Karpas-422 (cell line): ENCODE data around the gene NOTUM. TPM values are rescaled to one million over a fixed set of nuclear protein-coding genes. Genes with fewer than 3 reads are reported as not detected.

Source experiments
- DNase-seq: peaks from one replicate; pipeline ENCODE4 v3.0.0-alpha.2; 2015
- H2AFZ ChIP-seq: fragments of 200-600 bp; sonication (generic); 2 replicates; pipeline ENCODE4 v1.6.1; 2014; ENCODE audit warnings: antibody characterized with exemption, low read length, mixed read lengths
- H3K27ac ChIP-seq: fragments of 200-600 bp; sonication (generic); 2 replicates; pipeline ENCODE4 v1.5.1; 2014; ENCODE audit warnings: mild to moderate bottlenecking, low read length, moderate library complexity
- H3K27me3 ChIP-seq: fragments of 200-600 bp; sonication (generic); 2 replicates; pipeline ENCODE4 v1.6.1; 2014; ENCODE audit warnings: low read length, mixed read lengths
- H3K36me3 ChIP-seq: fragments of 200-600 bp; sonication (generic); 2 replicates; pipeline ENCODE4 v1.6.1; 2014; ENCODE audit warnings: low read length, mixed read lengths; ENCODE audit not compliant: insufficient read depth
- H3K4me1 ChIP-seq: fragments of 200-600 bp; sonication (generic); 2 replicates; pipeline ENCODE4 v1.6.1; 2014; ENCODE audit warnings: mild to moderate bottlenecking, low read length, mixed read lengths
- H3K4me2 ChIP-seq: fragments of 200-600 bp; sonication (generic); 2 replicates; pipeline ENCODE4 v1.6.1; 2014; ENCODE audit warnings: low read length, low read depth, mild to moderate bottlenecking; ENCODE audit not compliant: poor library complexity, severe bottlenecking
- H3K4me3 ChIP-seq: fragments of 200-600 bp; sonication (generic); 2 replicates; pipeline ENCODE4 v1.5.1; 2014; ENCODE audit warnings: mild to moderate bottlenecking, antibody characterized with exemption, low read length, mixed read lengths
- H3K79me2 ChIP-seq: fragments of 200-600 bp; sonication (generic); 2 replicates; pipeline ENCODE4 v1.6.1; 2014; ENCODE audit warnings: mild to moderate bottlenecking, low read length, mixed read lengths
- H3K9ac ChIP-seq: fragments of 200-600 bp; sonication (generic); 2 replicates; pipeline ENCODE4 v1.6.0; 2014; ENCODE audit warnings: low read length
- H3K9me2 ChIP-seq: fragments of 200-600 bp; sonication (generic), shearing (Covaris generic); replicated peaks from 2 replicates; pipeline ENCODE4 v1.6.0; 2014; ENCODE audit warnings: mild to moderate bottlenecking, low read length, moderate library complexity; ENCODE audit not compliant: insufficient read depth
- H3K9me3 ChIP-seq: fragments of 300-700, 200-600 bp; sonication (generic); 2 replicates; pipeline ENCODE4 v1.6.1; 2014; ENCODE audit warnings: low read length, mixed read lengths
- H4K20me1 ChIP-seq: fragments of 200-600 bp; sonication (generic); 2 replicates; pipeline ENCODE4 v1.6.1; 2014; ENCODE audit warnings: mild to moderate bottlenecking, antibody characterized with exemption, low read length, low read depth; ENCODE audit not compliant: insufficient read depth
- total RNA-seq: library from RNA; depleted of rRNA; stranded (reverse); fragments of >200 nt; shearing (Covaris generic); gene quantifications from 2 replicates; pipeline ENCODE4 v1.2.3, GENCODE V29; 2014; ENCODE audit warnings: low replicate concordance

The NOTUM gene
- total RNA-seq, 1 experiment from 2014 or later, result not detected

DNA sequence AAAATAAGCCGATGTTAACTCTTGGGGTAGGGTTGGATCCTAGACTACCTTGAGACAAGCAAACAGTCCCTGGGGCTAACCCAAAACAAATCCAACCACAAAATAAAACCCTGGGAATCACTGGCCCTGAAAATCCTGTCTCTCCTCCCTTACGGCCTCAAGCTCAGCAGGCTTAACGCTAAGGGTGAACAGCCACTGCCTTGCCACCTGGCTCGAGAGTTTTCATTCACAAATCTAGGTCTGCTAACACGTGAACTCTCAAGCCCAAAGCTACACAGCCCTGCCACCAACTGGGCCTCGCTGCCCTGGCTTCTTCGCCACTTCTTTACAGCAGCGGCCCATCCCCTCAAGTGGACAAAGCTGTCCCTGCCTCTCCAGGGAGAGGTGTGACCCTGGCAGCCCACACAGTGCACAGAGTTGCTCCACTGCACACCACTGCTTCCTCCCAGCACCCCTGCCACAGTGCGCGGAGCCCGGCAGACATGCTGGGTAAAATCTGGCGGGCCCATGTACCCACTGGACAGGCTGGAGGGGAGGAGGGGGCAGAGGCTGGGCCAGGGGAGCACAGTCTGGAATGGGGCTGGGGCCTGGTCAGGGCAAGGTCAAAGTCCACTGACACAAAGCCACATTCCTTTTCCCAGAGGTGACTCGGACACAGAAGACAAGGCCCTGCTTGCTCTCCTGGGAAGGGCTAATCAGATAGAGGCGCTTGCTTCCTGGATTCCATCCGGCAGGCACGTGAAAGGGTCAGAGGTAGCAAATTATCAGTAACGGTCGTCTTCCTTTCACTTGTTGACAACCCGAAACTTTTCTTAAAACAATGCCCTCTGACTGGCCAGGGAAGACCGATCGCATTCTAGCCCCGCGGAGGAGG lies 50.8 kb downstream of the NOTUM start:
- H3K36me3 ChIP-seq, result peaks cover 5% of the 10 kb centered on the region; the same call in 1 of the 2 replicates
- no peak overlapping the region for H2AFZ ChIP-seq

DNA sequence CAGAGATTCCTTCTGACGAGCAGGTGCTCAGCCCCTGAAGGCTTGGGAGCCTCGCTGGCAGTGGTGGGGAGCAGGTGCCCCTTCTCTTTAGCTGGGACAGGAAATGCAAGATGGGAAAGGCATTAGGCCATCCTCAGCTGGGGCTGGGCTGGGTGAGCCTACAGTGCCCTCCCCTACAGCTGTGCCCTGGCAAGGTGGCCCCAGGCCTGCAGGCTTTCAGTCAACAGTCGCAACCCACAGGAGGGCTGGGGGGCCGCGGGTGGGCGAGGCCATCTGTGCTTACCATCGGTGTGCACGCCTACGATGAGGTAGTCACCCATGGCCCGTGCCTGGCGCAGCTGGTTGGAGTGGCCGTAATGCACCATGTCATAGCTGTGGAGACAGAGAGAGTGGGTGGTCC lies 51.8 kb downstream of the NOTUM start:
- Histone ChIP-seq H3K27me3 (no peaks in the 10 kb centered on the region), H3K27ac (no peak overlapping the region), H3K9ac (no peak overlapping the region), H3K4me3 (no peak overlapping the region), H2AFZ (no peak overlapping the region), H4K20me1 (no peaks in the 10 kb centered on the region; the same call in 1 of the 2 replicates), H3K4me1 (peaks cover 11% of the 10 kb centered on the region), H3K79me2 (peaks cover 17% of the 10 kb centered on the region; the same call in 1 of the 2 replicates), H3K9me2 (no peaks in the 10 kb centered on the region), H3K4me2 (no peak overlapping the region), H3K9me3 (no peaks in the 10 kb centered on the region), H3K36me3 (peaks cover 5% of the 10 kb centered on the region; the same call in 1 of the 2 replicates)
- no peak for DNase-seq

More for the DNA sequence above, 50.8 kb downstream of the NOTUM start:
- peak overlapping the region; percentile 96 for H3K9ac ChIP-seq
- H3K4me3 ChIP-seq, result peak overlapping the region; percentile 99
- H4K20me1 ChIP-seq, result no peaks in the 10 kb centered on the region; the same call in 1 of the 2 replicates
- no peaks in the 10 kb centered on the region for H3K9me3 ChIP-seq
- peaks cover 11% of the 10 kb centered on the region for H3K4me1 ChIP-seq
- H3K9me2 ChIP-seq, result no peaks in the 10 kb centered on the region
- DNase-seq, result peak; percentile 59
- peaks cover 17% of the 10 kb centered on the region; the same call in 1 of the 2 replicates for H3K79me2 ChIP-seq
- no peaks in the 10 kb centered on the region for H3K27me3 ChIP-seq
- peak overlapping the region; percentile 75 for H3K4me2 ChIP-seq
- peak overlapping the region; percentile 29; the same call in 1 of the 2 replicates for H3K27ac ChIP-seq

DNA sequence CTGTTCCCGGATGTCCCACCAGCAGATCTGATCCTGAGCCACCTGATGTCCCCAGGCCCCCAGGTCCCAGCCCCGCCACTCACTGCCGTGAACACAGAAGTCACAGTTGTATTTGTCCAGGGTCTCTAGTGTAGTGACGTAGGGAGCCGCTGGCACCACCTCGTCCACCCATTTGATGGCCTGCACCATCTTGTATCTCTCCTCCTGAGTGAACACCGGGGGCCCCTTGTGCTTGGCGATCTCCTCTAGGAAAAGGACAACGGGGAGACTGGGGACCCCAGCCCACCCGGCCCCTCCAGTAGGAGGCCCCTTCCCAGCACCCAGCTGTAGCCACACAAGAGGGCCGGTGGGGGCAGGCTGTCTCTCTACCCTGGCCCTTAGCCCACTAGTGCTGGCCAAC lies 52.2 kb downstream of the NOTUM start:
- no peak overlapping the region for H3K4me2 ChIP-seq
- H4K20me1 ChIP-seq, result no peaks in the 10 kb centered on the region; the same call in 1 of the 2 replicates
- H3K4me1 ChIP-seq, result peaks cover 11% of the 10 kb centered on the region
- no peak overlapping the region for H3K9ac ChIP-seq
- H3K27me3 ChIP-seq, result no peaks in the 10 kb centered on the region
- H3K9me3 ChIP-seq, result no peaks in the 10 kb centered on the region
- H3K79me2 ChIP-seq, result peaks cover 17% of the 10 kb centered on the region; the same call in 1 of the 2 replicates
- no peak overlapping the region for H3K4me3 ChIP-seq
- no peaks in the 10 kb centered on the region for H3K9me2 ChIP-seq
- H3K27ac ChIP-seq, result no peak overlapping the region
- DNase-seq, result no peak
- peaks cover 5% of the 10 kb centered on the region; the same call in 1 of the 2 replicates for H3K36me3 ChIP-seq
- H2AFZ ChIP-seq, result no peak overlapping the region

DNA sequence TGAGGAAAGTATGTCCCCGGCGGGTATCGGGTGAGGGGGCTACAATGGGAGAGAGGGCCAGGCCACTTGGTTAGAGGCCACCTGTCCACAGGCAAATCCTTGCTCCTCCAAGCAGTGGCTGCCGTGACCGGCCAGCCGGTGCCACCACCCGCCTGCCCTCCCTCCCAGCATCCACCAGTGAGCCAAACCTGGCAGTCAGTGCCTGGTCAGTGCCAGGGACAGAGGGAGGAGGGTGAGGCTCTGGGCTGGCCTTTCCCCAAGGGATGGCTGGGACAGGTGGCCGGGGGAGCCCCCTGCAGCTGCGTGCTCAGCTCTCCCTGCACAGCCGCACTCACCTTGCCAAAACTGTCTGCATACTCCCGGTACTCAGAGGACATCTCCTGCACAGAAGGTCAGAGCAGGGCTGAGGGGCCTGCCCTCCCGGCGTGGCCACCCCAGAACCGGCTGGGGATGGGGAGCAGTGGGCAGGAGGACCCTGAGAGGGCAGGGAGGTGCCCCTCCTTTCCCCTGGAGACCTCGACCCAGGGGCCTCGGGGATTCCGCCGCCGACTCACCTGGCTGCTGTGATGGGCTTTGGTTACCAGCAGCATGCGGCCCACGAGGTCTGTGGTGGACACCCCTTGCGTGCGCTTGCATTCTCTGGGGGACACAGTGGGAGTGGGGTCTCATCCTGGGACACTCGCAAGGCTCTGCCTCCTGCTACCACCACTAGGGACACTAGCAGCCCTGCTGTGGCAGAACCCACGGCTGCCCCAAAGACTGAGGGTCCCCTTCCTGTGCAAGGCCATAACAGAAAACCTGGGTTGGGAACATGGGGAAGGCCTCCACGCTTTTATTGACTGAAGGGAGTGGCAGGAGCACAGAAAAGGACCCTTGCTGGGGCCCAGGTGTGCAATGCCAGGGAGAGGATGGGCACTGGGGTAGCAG lies 53.5 kb downstream of the NOTUM start:
- no peaks in the 10 kb centered on the region for H3K36me3 ChIP-seq
- no peak overlapping the region for H3K27ac ChIP-seq
- H4K20me1 ChIP-seq, result peaks cover 9% of the 10 kb centered on the region; the same call in 1 of the 2 replicates
- no peaks in the 10 kb centered on the region for H3K9me3 ChIP-seq
- H3K4me1 ChIP-seq, result peaks cover 11% of the 10 kb centered on the region
- H3K9me2 ChIP-seq, result no peaks in the 10 kb centered on the region
- no peak overlapping the region for H2AFZ ChIP-seq
- no peak overlapping the region for H3K4me2 ChIP-seq
- H3K4me3 ChIP-seq, result no peak overlapping the region
- no peak for DNase-seq
- peaks cover 17% of the 10 kb centered on the region; the same call in 1 of the 2 replicates for H3K79me2 ChIP-seq
- H3K27me3 ChIP-seq, result no peaks in the 10 kb centered on the region
- H3K9ac ChIP-seq, result no peak overlapping the region

DNA sequence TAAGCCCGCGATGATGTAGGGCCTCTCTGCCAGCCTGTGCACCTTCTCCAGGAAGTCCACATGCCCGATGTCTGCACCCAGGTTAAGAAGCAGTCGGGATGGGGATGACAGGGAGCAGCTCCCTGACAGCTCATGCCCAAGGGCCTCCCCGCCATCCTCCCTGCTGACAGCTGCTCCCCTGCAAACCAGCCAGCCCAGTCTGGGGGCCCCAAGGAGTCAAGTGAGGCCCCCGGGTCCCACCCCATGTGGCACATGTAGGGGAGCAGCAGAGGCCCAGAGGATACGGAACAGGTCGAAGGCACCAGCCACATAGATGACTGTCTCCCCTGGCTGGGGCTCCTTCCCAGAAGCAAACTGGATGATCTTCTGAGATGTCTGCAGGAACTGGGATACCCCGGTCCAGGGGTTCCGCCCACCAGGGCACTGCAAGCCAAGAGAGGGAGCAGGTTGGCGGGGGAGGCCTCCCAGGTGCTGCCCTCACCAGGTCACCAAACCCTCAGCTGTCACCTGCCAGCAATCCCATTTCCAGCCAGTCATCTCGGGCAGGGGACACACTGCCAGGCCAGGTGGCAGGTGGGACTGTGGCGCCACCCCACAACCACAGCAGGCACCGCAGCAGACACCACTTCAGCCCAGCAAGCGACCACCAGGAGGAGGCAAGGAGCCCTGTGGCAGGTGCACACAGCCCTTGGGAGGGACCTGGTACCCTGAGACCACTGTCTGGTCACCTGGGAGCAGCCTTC lies 54.3 kb downstream of the NOTUM start:
- Histone ChIP-seq H3K27ac (no peak overlapping the region), H3K27me3 (no peaks in the 10 kb centered on the region), H3K4me2 (no peak overlapping the region), H3K36me3 (no peaks in the 10 kb centered on the region), H2AFZ (no peak overlapping the region), H3K9ac (no peak overlapping the region), H3K79me2 (peaks cover 17% of the 10 kb centered on the region; the same call in 1 of the 2 replicates), H3K9me3 (no peaks in the 10 kb centered on the region), H3K4me1 (peaks cover 10% of the 10 kb centered on the region), H3K4me3 (no peak overlapping the region), H4K20me1 (0 out of 2 replicates have a peak, but pooled peaks cover 9% of the 10 kb centered on the region), H3K9me2 (no peaks in the 10 kb centered on the region)
- peak; percentile 56 for DNase-seq

DNA sequence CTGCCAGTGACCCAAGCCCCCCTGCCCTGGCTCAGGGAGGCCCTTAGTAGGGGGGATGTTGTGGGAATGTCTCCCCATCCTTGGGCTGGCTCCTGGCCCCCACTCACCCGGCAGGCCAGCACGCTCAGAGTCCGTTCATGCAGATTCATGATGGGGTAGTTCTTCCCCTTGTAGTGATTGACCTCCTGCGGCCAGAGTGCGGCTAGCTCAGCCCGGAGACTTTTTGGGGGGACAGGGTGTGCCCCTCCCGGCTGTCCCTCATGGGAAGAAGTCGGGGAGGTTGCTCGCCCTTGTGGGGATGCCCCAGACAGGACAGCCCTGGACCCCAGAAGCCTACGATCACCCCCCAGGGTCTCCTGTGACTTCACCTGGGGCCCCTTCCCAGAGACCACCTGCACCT lies 55.0 kb downstream of the NOTUM start:
- Histone ChIP-seq H3K4me3 (no peak overlapping the region), H3K4me2 (no peak overlapping the region), H3K9me2 (no peaks in the 10 kb centered on the region), H3K27ac (no peak overlapping the region), H3K79me2 (peaks cover 17% of the 10 kb centered on the region; the same call in 1 of the 2 replicates), H3K4me1 (peaks cover 8% of the 10 kb centered on the region), H3K27me3 (no peaks in the 10 kb centered on the region), H3K9me3 (no peaks in the 10 kb centered on the region), H2AFZ (no peak overlapping the region), H3K9ac (no peak overlapping the region), H3K36me3 (no peaks in the 10 kb centered on the region), H4K20me1 (0 out of 2 replicates have a peak, but pooled peaks cover 9% of the 10 kb centered on the region)
- DNase-seq, result no peak

DNA sequence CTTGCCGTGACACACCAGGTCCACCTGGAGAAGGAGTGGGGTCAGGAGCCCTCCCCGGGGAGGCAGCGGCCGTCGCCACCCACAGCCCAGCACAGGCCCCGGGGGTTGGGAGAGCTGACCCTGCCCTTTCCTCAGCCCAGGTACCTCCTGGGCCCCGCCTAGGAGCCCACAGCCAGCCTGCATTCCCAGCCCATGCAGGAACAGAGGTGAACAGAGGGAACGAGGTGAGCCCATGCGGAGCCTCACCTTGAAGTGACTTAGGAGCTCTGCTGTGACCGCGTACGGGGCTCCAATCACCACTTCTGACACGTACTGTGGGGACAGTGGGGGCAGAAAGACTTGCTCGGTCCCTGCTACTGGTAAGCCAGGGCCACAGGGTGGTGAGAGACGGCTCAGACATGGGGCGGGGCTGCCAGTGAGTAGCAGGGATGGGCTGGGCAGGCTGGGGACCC lies 55.5 kb downstream of the NOTUM start:
- no peak overlapping the region for H2AFZ ChIP-seq
- no peak for DNase-seq
- no peak overlapping the region for H3K4me3 ChIP-seq
- 0 out of 2 replicates have a peak, but pooled peaks cover 9% of the 10 kb centered on the region for H4K20me1 ChIP-seq
- no peak overlapping the region for H3K4me2 ChIP-seq
- no peak overlapping the region for H3K9ac ChIP-seq
- no peaks in the 10 kb centered on the region for H3K9me3 ChIP-seq
- H3K4me1 ChIP-seq, result peaks cover 8% of the 10 kb centered on the region
- no peak overlapping the region for H3K27ac ChIP-seq
- peaks cover 12% of the 10 kb centered on the region; the same call in 1 of the 2 replicates for H3K79me2 ChIP-seq
- H3K27me3 ChIP-seq, result no peaks in the 10 kb centered on the region
- no peaks in the 10 kb centered on the region for H3K36me3 ChIP-seq
- H3K9me2 ChIP-seq, result no peaks in the 10 kb centered on the region
